ENCODE measurements around the gene SHROOM3. TPM values are rescaled to one million over a fixed set of nuclear protein-coding genes. Genes with fewer than 3 reads are reported as not detected.

Gene SHROOM3
- total RNA-seq, 2 donors from 2014 or later: 139 to 171 TPM

- Histone ChIP-seq H3K27ac (peak overlapping the region; percentile 90 to 93), H3K4me3 (peak overlapping the region; percentile 74), H3K9me3 (no peaks in the 10 kb centered on the region), H3K36me3 (no peaks in the 10 kb centered on the region), H3K4me1 (ENCODE audit: control insufficient read depth in 1 of 2, low read depth in 2 of 2) (peaks cover 14 to 44% of the 10 kb centered on the region in 2 donors), H3K27me3 (replicated peaks; ENCODE audit: insufficient read depth) (no peaks in the 10 kb centered on the region)
- ATAC-seq (ENCODE audit: insufficient number of reproducible peaks, low FRiP score, low read depth) (no peak), DNase-seq (ENCODE audit: low spot score) (no peak)
- no peak for TF ChIP-seq CTCF (IDR thresholded peaks at IDR 0.05)
Measured at GRCh38 chr4:76585272-76585671, 150.2 kb downstream of the SHROOM3 start.

- peak; percentile 20 for TF ChIP-seq CTCF (IDR thresholded peaks at IDR 0.05)
- Histone ChIP-seq H3K4me1 (ENCODE audit: control insufficient read depth in 1 of 2, low read depth in 2 of 2) (peaks cover 14 to 51% of the 10 kb centered on the region in 2 donors), H3K4me3 (peak overlapping the region; percentile 74), H3K27ac (peak overlapping the region; percentile 90 to 93), H3K36me3 (no peaks in the 10 kb centered on the region), H3K27me3 (replicated peaks; ENCODE audit: insufficient read depth) (no peaks in the 10 kb centered on the region), H3K9me3 (no peaks in the 10 kb centered on the region)
- DNase-seq (ENCODE audit: low spot score): peak; percentile 46
- peak; percentile 56 for ATAC-seq (ENCODE audit: insufficient number of reproducible peaks, low FRiP score, low read depth)
Measured at GRCh38 chr4:76585897-76586360, 150.9 kb downstream of the SHROOM3 start.

- Histone ChIP-seq H3K27me3 (replicated peaks; ENCODE audit: insufficient read depth) (no peaks in the 10 kb centered on the region), H3K36me3 (no peaks in the 10 kb centered on the region), H3K9me3 (no peaks in the 10 kb centered on the region), H3K27ac (peak overlapping the region; percentile 90 to 93), H3K4me3 (peak overlapping the region; percentile 74), H3K4me1 (ENCODE audit: control insufficient read depth in 1 of 2, low read depth in 2 of 2) (peaks cover 18 to 74% of the 10 kb centered on the region in 2 donors)
- no peak for TF ChIP-seq CTCF (IDR thresholded peaks at IDR 0.05)
- no peak for ATAC-seq (ENCODE audit: insufficient number of reproducible peaks, low FRiP score, low read depth)
- no peak for DNase-seq (ENCODE audit: low spot score)
Measured at GRCh38 chr4:76588274-76588673, 153.2 kb downstream of the SHROOM3 start.

DNA sequence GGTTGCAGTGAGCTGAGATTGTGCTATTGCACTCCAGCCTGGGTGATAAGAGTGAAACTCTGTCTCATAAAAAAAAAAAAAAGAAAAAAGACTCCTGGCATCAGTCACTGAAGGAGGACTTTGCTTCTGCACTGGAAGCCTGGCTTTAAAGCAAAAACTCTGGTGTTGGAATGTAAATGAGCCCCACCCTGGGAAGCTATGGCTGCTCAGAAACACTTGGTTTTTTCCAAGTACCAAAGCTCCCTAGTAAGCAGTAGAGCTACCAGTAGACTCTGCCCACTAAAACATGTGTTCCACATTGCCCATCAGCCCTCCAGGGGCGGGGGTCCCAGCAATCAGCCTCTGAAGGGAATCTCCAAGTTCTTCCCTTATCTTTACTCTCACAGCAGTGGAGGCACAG, 154.4 kb downstream of the SHROOM3 start:
- Histone ChIP-seq H3K4me1 (ENCODE audit: control insufficient read depth in 1 of 2, low read depth in 2 of 2) (peaks cover 20 to 82% of the 10 kb centered on the region in 2 donors), H3K4me3 (peak overlapping the region; percentile 74)

More for the DNA sequence above, 154.4 kb downstream of the SHROOM3 start:
- DNase-seq (ENCODE audit: low spot score) (no peak), ATAC-seq (ENCODE audit: insufficient number of reproducible peaks, low FRiP score, low read depth) (no peak)
- Histone ChIP-seq H3K27me3 (replicated peaks; ENCODE audit: insufficient read depth) (no peaks in the 10 kb centered on the region), H3K36me3 (no peaks in the 10 kb centered on the region), H3K27ac (peak overlapping the region; percentile 90 to 93), H3K9me3 (no peaks in the 10 kb centered on the region)
- TF ChIP-seq CTCF (IDR thresholded peaks at IDR 0.05): no peak
